Esophagus muscularis mucosa (tissue), 4 donors: Measurements from ENCODE around the gene KATNAL2. TPM values are rescaled to one million over a fixed set of nuclear protein-coding genes. Genes with fewer than 3 reads are reported as not detected.

Experiments
- DNase-seq: peaks from one replicate; pipeline ENCODE4 v3.0.0-alpha.2; 2017; ENCODE audit errors: extremely low spot score
- H3K27ac ChIP-seq, 4 donors: fragments of 200-600 bp; sonication (generic); replicated peaks in 1 of 4; 1 replicate in 3 of 4; 2 replicates in 1 of 4; pipeline ENCODE4 v1.5.1; 2016 to 2019; ENCODE audit warnings: mild to moderate bottlenecking in 1 of 4
- H3K27me3 ChIP-seq, 4 donors: fragments of 200-600 bp; sonication (generic); one replicate each; pipeline versions ENCODE4 v1.5.1 to v1.6.0; 2016 to 2019
- H3K36me3 ChIP-seq, 4 donors: fragments of 200-600 bp; sonication (generic); one replicate each; pipeline ENCODE4 v1.5.1; 2016 to 2019
- H3K4me1 ChIP-seq, 4 donors: fragments of 200-600 bp; sonication (generic); one replicate each; pipeline ENCODE4 v1.5.1; 2016 to 2019
- H3K4me3 ChIP-seq, 4 donors: fragments of 200-600 bp; sonication (generic); 1 replicate in 2 of 4; 2 replicates in 2 of 4; pipeline ENCODE4 v1.5.1; 2016 to 2019; ENCODE audit warnings: mild to moderate bottlenecking in 4 of 4, moderate library complexity in 1 of 4
- H3K9me3 ChIP-seq, 4 donors: fragments of 200-600 bp; sonication (generic); 1 replicate in 3 of 4; 2 replicates in 1 of 4; pipeline ENCODE4 v1.5.1; 2016 to 2019
- EP300 ChIP-seq: sonication (generic); formaldehyde crosslinking; IDR thresholded peaks from one replicate; pipeline ENCODE4 v1.6.1; 2017; ENCODE audit warnings: antibody characterized with exemption
- POLR2A ChIP-seq: fragments of 450-650 bp; IDR thresholded peaks from one replicate; pipeline ENCODE4 v1.6.1; 2017; ENCODE audit warnings: antibody characterized with exemption, moderate library complexity, mild to moderate bottlenecking, low read depth
- POLR2AphosphoS5 ChIP-seq, 2 donors: sonication (generic); formaldehyde crosslinking; IDR thresholded peaks; one replicate each; pipeline ENCODE4 v1.6.1; 2017; ENCODE audit warnings: antibody characterized with exemption in 2 of 2
- WGBS: methylation state at CpG from one replicate; pipeline ENCODE4 v1.1.5; 2018; 5-methylcytosine and 5-hydroxymethylcytosine counted together
- intact Hi-C: fragments of 100-400 bp; cut with DNase I; formaldehyde crosslinking; loops from one replicate; pipeline ENCODE4 v1.15.1; 2023
- total RNA-seq, 4 donors: library from RNA; depleted of rRNA; stranded (reverse); fragments of >200 nt; gene quantifications; one replicate each; pipeline versions ENCODE4 v1.1.0 to v1.2.1, GENCODE V29; 2016
- TF ChIP-seq, protein P1 (sequence below), 3 experiments: fragments of 200-600 bp in 2 of 3; fragments of 450-650 bp in 1 of 3; sonication (generic) in 2 of 3; IDR thresholded peaks; one replicate each; pipeline ENCODE4 v1.5.1; 2017 to 2019; ENCODE audit warnings: antibody characterized with exemption in 3 of 3, mild to moderate bottlenecking in 2 of 3, moderate library complexity in 1 of 3

The KATNAL2 gene
- total RNA-seq, 4 donors from 2014 or later = 0.50 to 5.0 (median 4.3) TPM

DNA sequence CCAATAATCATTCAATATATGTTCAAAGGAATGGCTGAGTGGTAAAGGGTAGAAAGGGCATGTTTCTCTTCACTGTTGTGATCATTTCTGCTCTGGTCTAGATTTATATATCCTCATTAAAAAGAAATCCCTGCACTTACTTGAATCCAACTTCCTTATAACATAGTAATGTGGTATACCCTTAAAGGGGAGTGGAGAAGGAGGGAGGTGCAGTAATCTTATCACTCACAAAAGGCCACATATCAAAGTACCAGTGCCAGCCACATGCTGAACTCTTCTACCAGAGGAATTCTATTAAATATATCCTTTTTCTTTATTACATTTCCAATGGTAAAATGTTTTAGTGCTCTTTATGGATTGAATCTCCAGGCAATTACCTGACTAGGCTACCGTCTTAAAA, 3.3 kb downstream of the KATNAL2 start:
- no peak overlapping the region for H3K27ac ChIP-seq
- H3K4me1 ChIP-seq = peaks cover 14 to 24% (median 17%) of the 10 kb centered on the region in 4 donors
- H3K4me3 ChIP-seq = no peak overlapping the region
- DNase-seq = no peak
- TF ChIP-seq, protein P1, sequence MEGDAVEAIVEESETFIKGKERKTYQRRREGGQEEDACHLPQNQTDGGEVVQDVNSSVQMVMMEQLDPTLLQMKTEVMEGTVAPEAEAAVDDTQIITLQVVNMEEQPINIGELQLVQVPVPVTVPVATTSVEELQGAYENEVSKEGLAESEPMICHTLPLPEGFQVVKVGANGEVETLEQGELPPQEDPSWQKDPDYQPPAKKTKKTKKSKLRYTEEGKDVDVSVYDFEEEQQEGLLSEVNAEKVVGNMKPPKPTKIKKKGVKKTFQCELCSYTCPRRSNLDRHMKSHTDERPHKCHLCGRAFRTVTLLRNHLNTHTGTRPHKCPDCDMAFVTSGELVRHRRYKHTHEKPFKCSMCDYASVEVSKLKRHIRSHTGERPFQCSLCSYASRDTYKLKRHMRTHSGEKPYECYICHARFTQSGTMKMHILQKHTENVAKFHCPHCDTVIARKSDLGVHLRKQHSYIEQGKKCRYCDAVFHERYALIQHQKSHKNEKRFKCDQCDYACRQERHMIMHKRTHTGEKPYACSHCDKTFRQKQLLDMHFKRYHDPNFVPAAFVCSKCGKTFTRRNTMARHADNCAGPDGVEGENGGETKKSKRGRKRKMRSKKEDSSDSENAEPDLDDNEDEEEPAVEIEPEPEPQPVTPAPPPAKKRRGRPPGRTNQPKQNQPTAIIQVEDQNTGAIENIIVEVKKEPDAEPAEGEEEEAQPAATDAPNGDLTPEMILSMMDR (IDR thresholded peaks at IDR 0.05) = no peak
- TF ChIP-seq POLR2AphosphoS5 (IDR thresholded peaks at IDR 0.05) = no peak
- no peak for TF ChIP-seq EP300
- TF ChIP-seq POLR2A = no peak
- H3K36me3 ChIP-seq = no peaks in the 10 kb centered on the region
- intact Hi-C loops = no loop called here
- no peaks in the 10 kb centered on the region for H3K9me3 ChIP-seq
- 97% methylated on average over 1 of the region's 1 CpG for WGBS
- no peaks in the 10 kb centered on the region for H3K27me3 ChIP-seq

DNA sequence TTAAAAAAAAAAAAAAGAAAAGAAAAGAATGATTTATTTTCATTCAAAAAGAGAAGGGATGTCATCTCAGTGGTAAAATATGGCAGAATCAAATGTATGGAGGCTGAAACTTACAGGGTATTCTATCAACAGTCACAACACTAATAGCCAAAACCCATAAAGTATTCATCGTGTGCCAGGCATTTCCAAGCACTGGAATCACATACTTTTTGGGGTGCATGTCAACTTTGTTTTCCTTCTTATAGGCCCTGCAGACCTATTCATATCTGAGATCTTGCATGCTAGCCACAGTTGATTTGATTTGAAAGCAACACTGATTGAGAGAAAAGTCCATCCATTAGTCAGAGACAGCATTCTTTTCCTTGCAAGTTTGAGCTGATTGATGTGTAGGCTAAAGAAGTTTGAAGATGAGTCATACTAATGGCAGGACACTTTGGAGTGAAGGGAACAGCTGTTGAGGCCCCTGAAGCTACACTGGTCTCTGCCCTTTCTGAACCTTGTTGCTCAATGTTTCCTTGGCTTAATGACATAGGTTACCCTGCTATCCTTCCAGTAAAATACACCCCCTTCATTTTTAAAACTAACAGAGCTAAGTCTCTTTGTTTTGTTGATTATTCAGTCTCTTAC, 22.0 kb downstream of the KATNAL2 start:
- DNase-seq = no peak
- 85% methylated on average over 1 of the region's 1 CpG for WGBS
- no peak for TF ChIP-seq POLR2AphosphoS5 (IDR thresholded peaks at IDR 0.05)
- no peak for TF ChIP-seq POLR2A
- no peak for TF ChIP-seq EP300
- TF ChIP-seq, protein P1 (IDR thresholded peaks at IDR 0.05) = no peak
- peaks cover 0 to 20% (median 18%) of the 10 kb centered on the region in 4 donors for H3K4me1 ChIP-seq
- H3K4me3 ChIP-seq = no peak overlapping the region
- H3K36me3 ChIP-seq = no peaks in the 10 kb centered on the region
- intact Hi-C loops = no loop called here
- no peaks in the 10 kb centered on the region for H3K27me3 ChIP-seq
- peak overlapping the region in 3 of 4 donors; percentile 9 to 45 (median 24) for H3K27ac ChIP-seq
- H3K9me3 ChIP-seq = no peaks in the 10 kb centered on the region

DNA sequence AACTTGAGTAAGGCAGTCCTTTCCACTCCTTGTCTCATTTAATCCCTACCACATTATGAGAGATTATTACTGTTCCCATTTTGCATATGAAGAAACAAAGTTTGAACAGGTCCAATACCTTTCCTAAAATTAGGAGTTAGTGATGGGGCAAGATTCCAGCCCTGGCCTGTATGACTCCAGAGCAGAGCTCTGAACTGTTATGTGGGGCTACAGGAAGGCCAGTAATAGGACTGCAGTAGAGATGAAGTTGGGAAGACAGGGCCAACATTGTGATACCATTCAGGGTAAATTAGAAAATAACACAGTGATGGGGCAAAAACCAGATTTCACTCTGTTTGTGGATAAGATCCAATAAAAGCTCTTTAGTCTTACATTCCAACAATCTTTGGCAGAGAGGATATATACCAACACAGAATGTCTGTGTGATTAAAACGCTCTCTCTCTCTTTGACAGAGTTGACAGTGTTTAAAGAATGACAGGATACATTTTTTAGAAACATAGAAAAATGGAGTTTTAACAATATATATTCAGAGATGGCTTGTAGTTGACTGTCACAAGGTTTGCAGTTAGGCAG, 22.7 kb downstream of the KATNAL2 start:
- H3K36me3 ChIP-seq = no peaks in the 10 kb centered on the region
- H3K4me1 ChIP-seq = peaks cover 0 to 20% (median 18%) of the 10 kb centered on the region in 4 donors
- WGBS = 44% methylated on average over 1 of the region's 1 CpG
- no peaks in the 10 kb centered on the region for H3K27me3 ChIP-seq
- DNase-seq = no peak
- intact Hi-C loops = no loop called here
- peak overlapping the region in 3 of 4 donors; percentile 9 to 45 (median 24) for H3K27ac ChIP-seq
- no peaks in the 10 kb centered on the region for H3K9me3 ChIP-seq
- TF ChIP-seq POLR2AphosphoS5 (IDR thresholded peaks at IDR 0.05) (no peak), EP300 (no peak), POLR2A (no peak)
- TF ChIP-seq, protein P1 (IDR thresholded peaks at IDR 0.05) = no peak
- no peak overlapping the region for H3K4me3 ChIP-seq

DNA sequence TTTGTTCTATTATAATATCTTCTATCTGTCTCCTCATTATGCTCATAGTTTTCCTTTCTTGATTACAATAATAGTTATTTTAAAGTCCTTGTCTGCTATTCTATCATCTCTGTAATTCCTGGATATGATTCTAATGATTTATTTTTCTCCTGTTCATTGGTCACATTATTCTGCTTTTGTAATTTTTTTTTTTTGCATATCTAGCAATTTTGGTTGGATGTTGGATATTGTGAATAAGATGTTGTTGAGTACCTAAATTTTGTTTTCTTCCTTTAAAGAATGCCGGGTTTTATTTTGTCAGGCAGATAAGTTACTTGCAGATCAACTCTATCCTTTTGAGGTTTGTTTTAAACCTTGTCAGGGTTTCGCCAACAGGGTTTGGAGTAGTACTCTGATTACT, 25.2 kb downstream of the KATNAL2 start:
- TF ChIP-seq POLR2AphosphoS5 (IDR thresholded peaks at IDR 0.05) (no peak), EP300 (no peak), POLR2A (no peak)
- TF ChIP-seq, protein P1 (IDR thresholded peaks at IDR 0.05) = no peak
- Histone ChIP-seq H3K4me1 (peaks cover 5 to 31% (median 24%) of the 10 kb centered on the region in 4 donors), H3K9me3 (no peaks in the 10 kb centered on the region), H3K36me3 (no peaks in the 10 kb centered on the region), H3K27me3 (no peaks in the 10 kb centered on the region), H3K27ac (no peak overlapping the region), H3K4me3 (no peak overlapping the region)
- no peak for DNase-seq
- WGBS = 97% methylated on average over 2 of the region's 2 CpGs
- intact Hi-C loops = no loop called here
